Loucy (cell line): Measurements from ENCODE around the gene SMO.

Experiments
- CTCF ChIP-seq: fragments of 200-600 bp; sonication (generic); conservative IDR thresholded peaks from 2 replicates; pipeline ENCODE4 v1.5.1; 2014; ENCODE audit warnings: mild to moderate bottlenecking, antibody characterized with exemption, low read length
- EZH2phosphoT487 ChIP-seq: fragments of 200-600 bp; IDR thresholded peaks from 2 replicates; pipeline ENCODE4 v1.6.1; 2018; ENCODE audit warnings: antibody characterized with exemption, mild to moderate bottlenecking, moderate library complexity, borderline replicate concordance

GRCh38 chr7:129210989-129211312, 22.5 kb downstream of the SMO start:
- no peak for TF ChIP-seq CTCF
- TF ChIP-seq EZH2phosphoT487 = no peak
